Sigmoid colon (tissue), 7 donors: ENCODE data around the gene MRLN. TPM values are rescaled to one million over a fixed set of nuclear protein-coding genes. Genes with fewer than 3 reads are reported as not detected.

Experiments used
- DNase-seq: peaks from one replicate; pipeline ENCODE4 v3.0.0-alpha.2; 2019
- H3K27ac ChIP-seq, 4 donors: fragments of 200-600 bp; sonication (generic); one replicate each; pipeline ENCODE4 v1.5.1; 2016 to 2019; ENCODE audit warnings: mild to moderate bottlenecking in 1 of 4
- H3K27me3 ChIP-seq, 3 donors: fragments of 200-600 bp; sonication (generic); one replicate each; pipeline ENCODE4 v1.5.1; 2019; ENCODE audit warnings: mild to moderate bottlenecking in 1 of 3
- H3K36me3 ChIP-seq, 4 donors: fragments of 200-600 bp; sonication (generic); one replicate each; pipeline ENCODE4 v1.5.1; 2016 to 2019
- H3K4me1 ChIP-seq, 4 donors: fragments of 200-600 bp; sonication (generic); one replicate each; pipeline ENCODE4 v1.5.1; 2017 to 2019
- H3K4me3 ChIP-seq, 4 donors: fragments of 200-600 bp; sonication (generic); one replicate each; pipeline ENCODE4 v1.5.1; 2017 to 2019; ENCODE audit warnings: mild to moderate bottlenecking in 2 of 4, moderate library complexity in 1 of 4
- H3K9me3 ChIP-seq, 4 donors: fragments of 200-600 bp in 3 of 4; sonication (generic) in 3 of 4; one replicate each; pipeline versions ENCODE4 v1.5.1 to v1.6.1; 2013 to 2019
- EP300 ChIP-seq, 4 donors: sonication (generic); formaldehyde crosslinking; IDR thresholded peaks; one replicate each; pipeline ENCODE4 v1.6.1; 2017; ENCODE audit warnings: antibody characterized with exemption in 4 of 4
- POLR2A ChIP-seq, 2 donors: fragments of 450-650 bp; IDR thresholded peaks; one replicate each; pipeline ENCODE4 v1.6.1; 2016; ENCODE audit warnings: antibody characterized with exemption in 2 of 2, mild to moderate bottlenecking in 2 of 2, moderate library complexity in 2 of 2
- POLR2AphosphoS5 ChIP-seq, 4 donors: sonication (generic); formaldehyde crosslinking; IDR thresholded peaks; one replicate each; pipeline ENCODE4 v1.6.1; 2017; ENCODE audit warnings: antibody characterized with exemption in 4 of 4
- WGBS, 2 donors: extraction: QIAGEN DNeasy Blood & Tissue Kit; methylation state at CpG; one replicate each; pipeline ENCODE4 v1.1.7; 2013; 5-methylcytosine and 5-hydroxymethylcytosine counted together
- intact Hi-C: fragments of 100-400 bp; cut with DNase I; formaldehyde crosslinking; loops from one replicate; pipeline ENCODE4 v1.15.1; 2023
- polyA plus RNA-seq, 3 donors: library from polyadenylated mRNA; stranded (reverse); fragments of 200-250 nt; gene quantifications; one replicate each; pipeline ENCODE4 v1.2.3, GENCODE V29; 2013
- total RNA-seq, 4 donors: library from RNA; depleted of rRNA; stranded (reverse); fragments of >200 nt; gene quantifications; one replicate each; pipeline ENCODE4 v1.1.0, GENCODE V29; 2016
- TF ChIP-seq, protein P1 (sequence below), 4 experiments: fragments of 450-650 bp in 3 of 4; fragments of 200-600 bp in 1 of 4; IDR thresholded peaks; one replicate each; pipeline ENCODE4 v1.5.1; 2016 to 2019; ENCODE audit warnings: antibody characterized with exemption in 4 of 4, mild to moderate bottlenecking in 3 of 4, moderate library complexity in 2 of 4
- donor health status: healthy with polysubstance abuse.
- donor health status: Bipolar disorder and iron deficiency.
- donor health status: healthy.

The MRLN gene
- total and polyA plus RNA-seq, 7 donors, result not detected

GRCh38 chr10:59704630-59705029 lies 48.6 kb downstream of the MRLN start:
- intact Hi-C loops, result no loop called here
- DNase-seq, result no peak
- no peak overlapping the region for H3K27ac ChIP-seq
- H3K4me3 ChIP-seq, result no peak overlapping the region
- TF ChIP-seq, protein P1, sequence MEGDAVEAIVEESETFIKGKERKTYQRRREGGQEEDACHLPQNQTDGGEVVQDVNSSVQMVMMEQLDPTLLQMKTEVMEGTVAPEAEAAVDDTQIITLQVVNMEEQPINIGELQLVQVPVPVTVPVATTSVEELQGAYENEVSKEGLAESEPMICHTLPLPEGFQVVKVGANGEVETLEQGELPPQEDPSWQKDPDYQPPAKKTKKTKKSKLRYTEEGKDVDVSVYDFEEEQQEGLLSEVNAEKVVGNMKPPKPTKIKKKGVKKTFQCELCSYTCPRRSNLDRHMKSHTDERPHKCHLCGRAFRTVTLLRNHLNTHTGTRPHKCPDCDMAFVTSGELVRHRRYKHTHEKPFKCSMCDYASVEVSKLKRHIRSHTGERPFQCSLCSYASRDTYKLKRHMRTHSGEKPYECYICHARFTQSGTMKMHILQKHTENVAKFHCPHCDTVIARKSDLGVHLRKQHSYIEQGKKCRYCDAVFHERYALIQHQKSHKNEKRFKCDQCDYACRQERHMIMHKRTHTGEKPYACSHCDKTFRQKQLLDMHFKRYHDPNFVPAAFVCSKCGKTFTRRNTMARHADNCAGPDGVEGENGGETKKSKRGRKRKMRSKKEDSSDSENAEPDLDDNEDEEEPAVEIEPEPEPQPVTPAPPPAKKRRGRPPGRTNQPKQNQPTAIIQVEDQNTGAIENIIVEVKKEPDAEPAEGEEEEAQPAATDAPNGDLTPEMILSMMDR (IDR thresholded peaks at IDR 0.05), result no peak
- TF ChIP-seq EP300 (IDR thresholded peaks at IDR 0.05) (no peak), POLR2A (IDR thresholded peaks at IDR 0.05) (no peak), POLR2AphosphoS5 (IDR thresholded peaks at IDR 0.05) (no peak)
- H3K4me1 ChIP-seq, result peaks cover 0 to 11% (median 9%) of the 10 kb centered on the region in 4 donors
- no peaks in the 10 kb centered on the region for H3K9me3 ChIP-seq
- 13 to 65% methylated on average over 2 of the region's 2 CpGs for WGBS, 2 donors
- H3K27me3 ChIP-seq, result peaks cover 0 to 18% (median 0%) of the 10 kb centered on the region in 3 donors
- no peaks in the 10 kb centered on the region for H3K36me3 ChIP-seq

DNA sequence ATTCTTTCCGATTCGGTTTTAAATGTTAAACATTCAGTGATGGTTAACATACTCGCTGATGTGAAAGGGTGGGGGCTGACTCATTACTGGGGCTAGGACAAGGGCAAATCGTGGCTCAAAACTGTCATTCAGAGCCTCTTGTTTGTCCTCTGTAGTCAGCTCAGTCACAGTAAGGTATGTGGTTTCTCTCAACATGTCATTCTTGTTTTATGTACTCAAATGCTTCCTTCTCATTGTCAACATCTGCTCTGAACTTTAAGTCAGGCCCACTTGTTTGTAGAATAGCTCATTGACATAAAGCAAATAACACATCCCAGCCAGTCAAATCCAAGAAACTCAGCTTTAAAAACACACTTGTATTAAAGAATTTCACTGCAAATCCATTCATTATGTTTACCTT lies 50.9 kb downstream of the MRLN start:
- no peaks in the 10 kb centered on the region for H3K36me3 ChIP-seq
- TF ChIP-seq, protein P1 (IDR thresholded peaks at IDR 0.05), result no peak
- TF ChIP-seq POLR2AphosphoS5 (IDR thresholded peaks at IDR 0.05) (no peak), EP300 (IDR thresholded peaks at IDR 0.05) (no peak), POLR2A (IDR thresholded peaks at IDR 0.05) (no peak)
- H3K27ac ChIP-seq, result no peak overlapping the region
- 62 to 78% methylated on average over 4 of the region's 4 CpGs for WGBS, 2 donors
- H3K4me1 ChIP-seq, result no peaks in the 10 kb centered on the region
- intact Hi-C loops, result no loop called here
- DNase-seq, result no peak
- no peaks in the 10 kb centered on the region for H3K27me3 ChIP-seq
- no peak overlapping the region for H3K4me3 ChIP-seq
- no peaks in the 10 kb centered on the region for H3K9me3 ChIP-seq

DNA sequence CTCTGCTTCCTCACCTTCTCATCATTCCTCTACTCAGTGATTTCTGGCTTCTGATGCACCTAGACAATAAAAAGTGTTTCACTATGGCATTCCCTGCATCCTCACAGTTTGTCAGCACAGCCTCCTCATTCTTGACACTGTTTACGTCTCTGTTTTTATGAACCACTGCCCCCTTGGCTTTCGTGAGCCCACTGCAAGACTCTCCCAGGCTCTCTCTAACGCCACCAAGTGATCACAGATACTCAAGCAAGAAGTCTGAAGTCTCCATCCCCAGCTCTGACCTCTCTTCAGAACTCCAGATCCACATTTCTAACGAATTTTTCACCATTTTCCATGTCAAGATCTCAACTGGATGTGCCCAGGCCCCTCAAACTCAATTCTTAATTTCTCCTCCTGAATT lies 52.5 kb downstream of the MRLN start:
- TF ChIP-seq, protein P1 (IDR thresholded peaks at IDR 0.05), result no peak
- TF ChIP-seq POLR2A (IDR thresholded peaks at IDR 0.05), result no peak
- no peak for TF ChIP-seq POLR2AphosphoS5 (IDR thresholded peaks at IDR 0.05)
- TF ChIP-seq EP300 (IDR thresholded peaks at IDR 0.05), result no peak
- intact Hi-C loops, result no loop called here
- Histone ChIP-seq H3K36me3 (no peaks in the 10 kb centered on the region), H3K9me3 (no peaks in the 10 kb centered on the region), H3K27me3 (no peaks in the 10 kb centered on the region), H3K4me3 (no peak overlapping the region), H3K27ac (no peak overlapping the region), H3K4me1 (no peaks in the 10 kb centered on the region)
- no peak for DNase-seq
- WGBS, 2 donors, result 67 to 72% methylated on average over 4 of the region's 4 CpGs

DNA sequence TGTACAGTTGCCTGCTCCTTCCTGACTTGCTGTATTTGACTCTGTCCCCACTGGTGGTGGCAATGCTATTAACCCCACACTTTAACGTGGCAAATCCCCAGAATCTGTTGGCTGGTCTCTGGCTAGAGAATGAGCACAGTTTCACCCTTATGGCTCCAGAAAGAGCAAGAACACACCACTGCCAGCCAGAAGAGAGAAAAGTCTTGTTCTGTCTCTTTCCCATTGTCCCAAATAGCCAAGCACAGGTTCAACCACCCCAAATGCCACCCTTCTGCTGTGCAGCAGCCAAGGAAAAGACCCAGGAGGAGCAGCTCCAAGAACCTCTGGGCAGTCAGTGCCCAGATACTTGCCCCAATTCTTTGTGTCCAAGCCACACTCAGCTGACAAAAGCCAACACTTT lies 54.9 kb downstream of the MRLN start:
- intact Hi-C loops, result no loop called here
- no peak for DNase-seq
- H3K27ac ChIP-seq, result no peak overlapping the region
- no peaks in the 10 kb centered on the region for H3K27me3 ChIP-seq
- no peaks in the 10 kb centered on the region for H3K9me3 ChIP-seq
- H3K4me1 ChIP-seq, result no peaks in the 10 kb centered on the region
- H3K4me3 ChIP-seq, result no peak overlapping the region
- TF ChIP-seq, protein P1 (IDR thresholded peaks at IDR 0.05), result no peak
- TF ChIP-seq POLR2AphosphoS5 (IDR thresholded peaks at IDR 0.05) (no peak), POLR2A (IDR thresholded peaks at IDR 0.05) (no peak), EP300 (IDR thresholded peaks at IDR 0.05) (no peak)
- H3K36me3 ChIP-seq, result no peaks in the 10 kb centered on the region
- 64 to 79% methylated on average over 1 of the region's 1 CpG for WGBS, 2 donors

DNA sequence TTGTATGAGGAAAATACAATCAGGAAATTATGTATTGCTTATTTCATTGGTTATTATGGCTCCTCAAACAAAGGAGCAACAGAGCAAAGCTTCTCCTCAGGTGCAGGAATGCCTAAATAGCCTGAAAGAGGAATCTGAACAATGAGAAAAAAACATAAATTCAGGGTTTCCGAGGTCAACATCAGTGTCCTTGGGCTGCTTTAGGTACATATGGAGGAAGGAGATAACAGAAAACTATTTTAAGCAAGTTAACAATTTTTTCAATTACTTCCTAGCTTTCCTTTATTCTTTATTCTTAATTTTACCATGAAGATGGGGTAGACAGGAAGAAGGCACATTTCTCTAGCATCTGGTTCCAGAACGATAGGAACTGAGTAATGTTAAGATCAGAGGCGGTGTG lies 57.6 kb downstream of the MRLN start:
- 59 to 63% methylated on average over 3 of the region's 3 CpGs for WGBS, 2 donors

More for the DNA sequence above, 57.6 kb downstream of the MRLN start:
- Histone ChIP-seq H3K4me1 (no peaks in the 10 kb centered on the region), H3K36me3 (no peaks in the 10 kb centered on the region), H3K27me3 (no peaks in the 10 kb centered on the region), H3K27ac (no peak overlapping the region), H3K9me3 (no peaks in the 10 kb centered on the region), H3K4me3 (no peak overlapping the region)
- no peak for DNase-seq
- intact Hi-C loops, result no loop called here
- no peak for TF ChIP-seq POLR2AphosphoS5 (IDR thresholded peaks at IDR 0.05)
- TF ChIP-seq EP300 (IDR thresholded peaks at IDR 0.05), result no peak
- TF ChIP-seq, protein P1 (IDR thresholded peaks at IDR 0.05), result no peak
- no peak for TF ChIP-seq POLR2A (IDR thresholded peaks at IDR 0.05)
